Tibial nerve (tissue), 4 donors: ENCODE data around the gene LTBP1. TPM values are rescaled to one million over a fixed set of nuclear protein-coding genes. Genes with fewer than 3 reads are reported as not detected.
A peak's percentile ranks its signal among the peaks of the same experiment; 100 is the strongest.

Experiments used
- DNase-seq, 2 donors: peaks; one replicate each; pipeline ENCODE4 v3.0.0-alpha.2; 2019; ENCODE audit warnings: low spot score in 2 of 2
- H3K27ac ChIP-seq, 4 donors: fragments of 200-600 bp; sonication (generic) in 3 of 4; one replicate each; pipeline ENCODE4 v1.5.1; 2017 to 2019; ENCODE audit warnings: mild to moderate bottlenecking in 1 of 4
- H3K27me3 ChIP-seq, 2 donors: fragments of 200-600 bp; sonication (generic) in 1 of 2; one replicate each; pipeline versions ENCODE4 v1.5.1 to v1.6.0; 2017 to 2019
- H3K36me3 ChIP-seq, 3 donors: fragments of 200-600 bp; sonication (generic); one replicate each; pipeline ENCODE4 v1.5.1; 2018 to 2019
- H3K4me1 ChIP-seq, 4 donors: fragments of 200-600 bp; sonication (generic) in 3 of 4; one replicate each; pipeline ENCODE4 v1.5.1; 2017 to 2019
- H3K4me3 ChIP-seq, 4 donors: fragments of 200-600 bp; sonication (generic) in 3 of 4; one replicate each; pipeline ENCODE4 v1.5.1; 2017 to 2019; ENCODE audit warnings: mild to moderate bottlenecking in 1 of 4, moderate library complexity in 1 of 4
- H3K9me3 ChIP-seq, 4 donors: fragments of 200-600 bp; sonication (generic) in 3 of 4; one replicate each; pipeline ENCODE4 v1.5.1; 2017 to 2019
- CTCF ChIP-seq, 5 experiments: fragments of 200-600 bp in 3 of 5; fragments of 450-650 bp in 2 of 5; sonication (generic) in 3 of 5; IDR thresholded peaks; one replicate each; pipeline ENCODE4 v1.5.1; 2016 to 2019; ENCODE audit warnings: antibody characterized with exemption in 5 of 5, mild to moderate bottlenecking in 3 of 5, moderate library complexity in 2 of 5
- EP300 ChIP-seq, 2 donors: sonication (generic); formaldehyde crosslinking; IDR thresholded peaks; one replicate each; pipeline ENCODE4 v1.6.1; 2017; ENCODE audit warnings: antibody characterized with exemption in 2 of 2, mild to moderate bottlenecking in 1 of 2
- POLR2A ChIP-seq, 2 donors: fragments of 450-650 bp; IDR thresholded peaks; one replicate each; pipeline ENCODE4 v1.6.1; 2017; ENCODE audit warnings: antibody characterized with exemption in 2 of 2, mild to moderate bottlenecking in 2 of 2, moderate library complexity in 2 of 2
- WGBS, 2 donors: methylation state at CpG; one replicate each; pipeline ENCODE4 v1.1.5; 2018; 5-methylcytosine and 5-hydroxymethylcytosine counted together
- total RNA-seq, 4 donors: library from RNA; depleted of rRNA; stranded (reverse); fragments of >200 nt; gene quantifications; one replicate each; pipeline ENCODE4 v1.1.0, GENCODE V29; 2016

Gene LTBP1
- total RNA-seq, 4 donors from 2014 or later = 29.4 to 89.8 (median 50.6) TPM

- Histone ChIP-seq H3K4me1 (peaks cover 0 to 41% (median 0%) of the 10 kb centered on the region in 4 donors), H3K4me3 (no peak overlapping the region), H3K9me3 (no peaks in the 10 kb centered on the region), H3K27ac (no peak overlapping the region), H3K36me3 (no peaks in the 10 kb centered on the region), H3K27me3 (no peaks in the 10 kb centered on the region)
- TF ChIP-seq EP300 (IDR thresholded peaks at IDR 0.05) (no peak), POLR2A (IDR thresholded peaks at IDR 0.05) (no peak), CTCF (IDR thresholded peaks at IDR 0.05) (peak; percentile 54 to 70 (median 68))
- DNase-seq = peak in 1 of 2 donors; percentile 68
- 42 to 45% methylated on average over 5 of the region's 5 CpGs for WGBS, 2 donors
These were observed 426.3 kb downstream of the LTBP1 start for GRCh38 chr2:33372940-33373553.

GRCh38 chr2:33373986-33374385, 427.2 kb downstream of the LTBP1 start:
- TF ChIP-seq CTCF (IDR thresholded peaks at IDR 0.05) = no peak
- no peak for TF ChIP-seq POLR2A (IDR thresholded peaks at IDR 0.05)
- peak; percentile 48 to 84 for TF ChIP-seq EP300 (IDR thresholded peaks at IDR 0.05)
- no peaks in the 10 kb centered on the region for H3K36me3 ChIP-seq
- no peak overlapping the region for H3K4me3 ChIP-seq
- WGBS, 2 donors = 68 to 71% methylated on average over 5 of the region's 5 CpGs
- H3K4me1 ChIP-seq = peaks cover 0 to 47% (median 0%) of the 10 kb centered on the region in 4 donors
- H3K27me3 ChIP-seq = no peaks in the 10 kb centered on the region
- no peak for DNase-seq
- peak overlapping the region in 1 of 4 donors; percentile 56 for H3K27ac ChIP-seq
- no peaks in the 10 kb centered on the region for H3K9me3 ChIP-seq

GRCh38 chr2:33375054-33375453, 428.3 kb downstream of the LTBP1 start:
- WGBS, 2 donors = 52 to 69% methylated on average over 7 of the region's 7 CpGs
- Histone ChIP-seq H3K4me1 (peaks cover 0 to 53% (median 0%) of the 10 kb centered on the region in 4 donors), H3K36me3 (no peaks in the 10 kb centered on the region), H3K27me3 (no peaks in the 10 kb centered on the region), H3K4me3 (no peak overlapping the region), H3K9me3 (no peaks in the 10 kb centered on the region), H3K27ac (peak overlapping the region in 1 of 4 donors; percentile 56)
- DNase-seq = no peak
- TF ChIP-seq CTCF (IDR thresholded peaks at IDR 0.05) = no peak
- TF ChIP-seq EP300 (IDR thresholded peaks at IDR 0.05) = no peak
- no peak for TF ChIP-seq POLR2A (IDR thresholded peaks at IDR 0.05)

- H3K4me1 ChIP-seq = peaks cover 0 to 40% (median 0%) of the 10 kb centered on the region in 4 donors
- no peak overlapping the region for H3K4me3 ChIP-seq
- peak; percentile 24 to 55 for DNase-seq
- no peaks in the 10 kb centered on the region for H3K36me3 ChIP-seq
- no peaks in the 10 kb centered on the region for H3K9me3 ChIP-seq
- 63 to 74% methylated on average over 6 of the region's 6 CpGs for WGBS, 2 donors
- peak overlapping the region in 2 of 4 donors; percentile 27 to 56 for H3K27ac ChIP-seq
- TF ChIP-seq EP300 (IDR thresholded peaks at IDR 0.05) = peak in 1 of 2 donors; percentile 38
- TF ChIP-seq CTCF (IDR thresholded peaks at IDR 0.05) = no peak
- H3K27me3 ChIP-seq = no peaks in the 10 kb centered on the region
These were observed 430.3 kb downstream of the LTBP1 start for GRCh38 chr2:33377048-33377447.

GRCh38 chr2:33378556-33379210, 431.9 kb downstream of the LTBP1 start:
- Histone ChIP-seq H3K27me3 (no peaks in the 10 kb centered on the region), H3K4me3 (no peak overlapping the region), H3K4me1 (peaks cover 0 to 36% (median 0%) of the 10 kb centered on the region in 4 donors), H3K27ac (peak overlapping the region; percentile 25 to 84 (median 62)), H3K36me3 (no peaks in the 10 kb centered on the region), H3K9me3 (no peaks in the 10 kb centered on the region)
- no peak for DNase-seq
- TF ChIP-seq POLR2A (IDR thresholded peaks at IDR 0.05) = no peak
- TF ChIP-seq CTCF (IDR thresholded peaks at IDR 0.05) = no peak
- TF ChIP-seq EP300 (IDR thresholded peaks at IDR 0.05) = peak; percentile 12 to 65
- WGBS, 2 donors = 29 to 36% methylated on average over 4 of the region's 4 CpGs
